Gastrocnemius medialis (tissue), 4 donors: ENCODE results near the gene MTNR1B. TPM values are rescaled to one million over a fixed set of nuclear protein-coding genes. Genes with fewer than 3 reads are reported as not detected.

Source experiments
- ATAC-seq, 2 donors: fragments of 150-250 bp; one replicate each; pipeline ENCODE4 v1.9.1; 2016
- DNase-seq, 2 donors: peaks; one replicate each; pipeline ENCODE4 v3.0.0-alpha.2; 2019
- H3K27ac ChIP-seq, 4 donors: fragments of 200-600 bp; sonication (generic); 1 replicate in 1 of 4; 2 replicates in 3 of 4; pipeline ENCODE4 v1.5.1; 2016 to 2018; ENCODE audit warnings: mild to moderate bottlenecking in 2 of 4, moderate library complexity in 1 of 4
- H3K27me3 ChIP-seq, 3 donors: fragments of 200-600 bp; sonication (generic) in 2 of 3; 1 replicate in 1 of 3; 2 replicates in 2 of 3; pipeline versions ENCODE4 v1.5.1 to v1.6.0; 2016 to 2019; ENCODE audit warnings: mild to moderate bottlenecking in 1 of 3, moderate library complexity in 1 of 3
- H3K36me3 ChIP-seq, 2 donors: fragments of 200-600 bp; sonication (generic) in 1 of 2; one replicate each; pipeline ENCODE4 v1.5.1; 2017 to 2018
- H3K4me1 ChIP-seq, 2 donors: fragments of 200-600 bp; sonication (generic) in 1 of 2; one replicate each; pipeline ENCODE4 v1.5.1; 2016 to 2017; ENCODE audit warnings: mild to moderate bottlenecking in 2 of 2
- H3K4me3 ChIP-seq, 4 donors: fragments of 200-600 bp; sonication (generic) in 3 of 4; 1 replicate in 1 of 4; 2 replicates in 3 of 4; pipeline ENCODE4 v1.5.1; 2016 to 2019; ENCODE audit warnings: mild to moderate bottlenecking in 2 of 4
- H3K9me3 ChIP-seq, 3 donors: fragments of 200-600 bp; sonication (generic) in 2 of 3; 1 replicate in 1 of 3; 2 replicates in 2 of 3; pipeline ENCODE4 v1.5.1; 2016 to 2019
- CTCF ChIP-seq, 5 experiments: fragments of 450-650 bp in 3 of 5; fragments of 200-600 bp in 2 of 5; sonication (generic) in 2 of 5; IDR thresholded peaks in 4 of 5; conservative IDR thresholded peaks in 1 of 5; 1 replicate in 4 of 5; 2 replicates in 1 of 5; pipeline ENCODE4 v1.5.1; 2016 to 2019; ENCODE audit warnings: antibody characterized with exemption in 5 of 5, mild to moderate bottlenecking in 3 of 5, moderate library complexity in 3 of 5
- POLR2A ChIP-seq, 2 donors: fragments of 450-650 bp; IDR thresholded peaks; one replicate each; pipeline ENCODE4 v1.6.1; 2017; ENCODE audit warnings: antibody characterized with exemption in 2 of 2, mild to moderate bottlenecking in 2 of 2, moderate library complexity in 2 of 2
- in situ Hi-C, 4 donors: fragments of 200-750 bp; cut with MboI; loops; one replicate each; pipeline versions ENCODE4 v1.15.0 to v1.8.0; 2017; ENCODE audit warnings: low sequenced_read_pairs in 4 of 4
- intact Hi-C: fragments of 100-400 bp; cut with DNase I; formaldehyde crosslinking; loops from one replicate; pipeline ENCODE4 v1.15.1; 2023; ENCODE audit warnings: low total_unique reads
- total RNA-seq, 4 donors: library from RNA; depleted of rRNA; stranded (reverse); fragments of >200 nt; gene quantifications; one replicate each; pipeline versions ENCODE4 v1.1.0 to v1.2.3, GENCODE V29; 2016

The MTNR1B gene
- total RNA-seq, 4 donors from 2014 or later = not detected

DNA sequence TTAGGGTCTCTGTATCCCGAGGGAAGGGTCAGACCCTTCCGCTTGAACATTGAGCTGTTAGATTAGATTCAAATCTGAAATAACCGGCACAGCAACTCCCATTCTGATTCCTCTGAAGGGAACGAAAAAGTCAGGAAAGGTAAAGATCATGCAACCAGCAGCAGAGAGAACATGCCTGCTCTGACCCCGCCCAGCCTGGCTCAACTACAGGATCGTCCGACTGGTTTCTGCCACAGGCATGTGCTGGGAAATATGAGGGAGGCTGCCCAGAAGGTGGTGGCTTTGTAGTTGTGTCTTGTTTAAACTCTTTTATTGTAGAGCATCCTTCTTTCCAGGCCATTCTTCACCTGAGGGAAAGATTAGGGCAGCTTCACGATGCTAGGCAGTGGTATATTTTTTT, 5.0 kb upstream of the MTNR1B start:
- intact Hi-C loops (no loop called here), in situ Hi-C loops (no loop called here)
- Histone ChIP-seq H3K36me3 (no peaks in the 10 kb centered on the region), H3K4me3 (no peak overlapping the region), H3K27ac (no peak overlapping the region), H3K4me1 (no peaks in the 10 kb centered on the region), H3K27me3 (peaks cover 0 to 5% (median 2%) of the 10 kb centered on the region in 3 donors), H3K9me3 (no peaks in the 10 kb centered on the region)
- no peak for ATAC-seq
- TF ChIP-seq POLR2A (IDR thresholded peaks at IDR 0.05) (no peak), CTCF (IDR thresholded peaks at IDR 0.05 in 4 of 5, conservative IDR thresholded peaks at IDR 0.05 in 1 of 5) (no peak)
- DNase-seq = no peak

DNA sequence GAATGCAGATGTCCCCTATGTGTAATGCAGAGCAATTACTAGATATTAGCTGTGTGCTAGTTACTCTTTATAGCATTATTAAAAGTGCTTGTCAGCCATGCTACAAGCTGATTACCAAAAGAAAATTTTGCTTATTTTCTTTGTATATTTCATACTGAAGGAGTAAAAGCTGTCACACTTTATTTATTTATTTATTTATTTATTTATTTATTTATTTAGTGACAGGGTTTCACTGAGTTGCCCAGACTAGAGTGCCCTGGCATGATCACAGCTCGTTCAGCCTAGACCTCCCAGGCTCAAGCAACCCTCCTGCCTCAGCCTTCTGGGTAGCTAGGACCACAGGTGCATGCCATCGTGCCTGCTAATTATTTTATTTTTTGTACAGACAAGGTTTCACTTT, 4.3 kb upstream of the MTNR1B start:
- DNase-seq = no peak
- Histone ChIP-seq H3K4me3 (no peak overlapping the region), H3K36me3 (no peaks in the 10 kb centered on the region), H3K9me3 (no peaks in the 10 kb centered on the region), H3K4me1 (no peaks in the 10 kb centered on the region), H3K27ac (no peak overlapping the region), H3K27me3 (peaks cover 0 to 7% (median 6%) of the 10 kb centered on the region in 3 donors)
- intact Hi-C loops = no loop called here
- no peak for TF ChIP-seq CTCF (IDR thresholded peaks at IDR 0.05 in 4 of 5, conservative IDR thresholded peaks at IDR 0.05 in 1 of 5)
- TF ChIP-seq POLR2A (IDR thresholded peaks at IDR 0.05) = no peak
- no peak for ATAC-seq
- in situ Hi-C loops = no loop called here

DNA sequence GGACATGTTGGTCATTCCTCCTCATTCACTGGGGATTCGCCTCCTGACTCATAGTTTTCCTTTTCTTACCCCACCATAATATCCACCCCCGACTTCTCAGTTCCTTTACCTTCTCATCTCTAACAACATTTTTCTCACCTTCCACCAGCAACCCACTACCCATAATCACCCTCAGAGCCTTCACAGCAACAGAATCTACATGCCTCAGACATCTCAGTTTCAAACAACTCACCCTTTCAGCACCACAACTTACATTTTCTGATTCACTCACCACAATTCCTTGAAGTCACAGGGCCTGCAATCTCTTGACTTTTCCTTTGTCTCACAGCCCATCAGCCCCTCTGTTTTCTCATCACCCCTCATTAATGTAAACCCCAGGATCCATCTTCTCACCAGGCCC, 2.3 kb upstream of the MTNR1B start:
- DNase-seq = no peak
- Histone ChIP-seq H3K27me3 (peaks cover 0 to 8% (median 6%) of the 10 kb centered on the region in 3 donors), H3K9me3 (no peaks in the 10 kb centered on the region), H3K36me3 (no peaks in the 10 kb centered on the region), H3K27ac (no peak overlapping the region), H3K4me3 (no peak overlapping the region), H3K4me1 (no peaks in the 10 kb centered on the region)
- TF ChIP-seq CTCF (IDR thresholded peaks at IDR 0.05 in 4 of 5, conservative IDR thresholded peaks at IDR 0.05 in 1 of 5) (no peak), POLR2A (IDR thresholded peaks at IDR 0.05) (no peak)
- in situ Hi-C loops = no loop called here
- intact Hi-C loops = no loop called here
- ATAC-seq = no peak

DNA sequence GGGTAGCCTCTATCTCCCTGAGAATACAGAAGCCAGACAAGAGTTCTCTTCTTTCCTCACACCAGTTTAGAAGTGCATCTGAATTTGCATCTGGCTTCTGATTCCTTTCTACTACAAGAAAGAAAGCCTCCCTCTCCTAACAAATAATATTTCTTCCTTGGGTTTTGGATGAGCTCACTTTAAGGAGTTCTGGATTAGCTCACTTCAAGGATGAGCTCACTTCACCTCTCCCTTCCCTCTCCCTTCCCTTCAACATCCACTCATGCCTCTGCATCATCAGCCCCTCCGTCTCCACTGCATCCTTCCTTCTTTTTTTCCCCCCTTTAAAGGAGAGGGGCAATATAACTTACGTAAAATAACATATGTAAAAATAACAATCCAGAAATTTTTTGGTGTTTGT, 1.6 kb upstream of the MTNR1B start:
- in situ Hi-C loops (no loop called here), intact Hi-C loops (no loop called here)
- H3K27ac ChIP-seq = no peak overlapping the region
- H3K4me1 ChIP-seq = no peaks in the 10 kb centered on the region
- H3K9me3 ChIP-seq = no peaks in the 10 kb centered on the region
- ATAC-seq (no peak), DNase-seq (no peak)
- no peak for TF ChIP-seq CTCF (IDR thresholded peaks at IDR 0.05 in 4 of 5, conservative IDR thresholded peaks at IDR 0.05 in 1 of 5)
- no peak for TF ChIP-seq POLR2A (IDR thresholded peaks at IDR 0.05)
- no peaks in the 10 kb centered on the region for H3K36me3 ChIP-seq
- H3K27me3 ChIP-seq = peaks cover 0 to 8% (median 6%) of the 10 kb centered on the region in 3 donors
- H3K4me3 ChIP-seq = no peak overlapping the region

GRCh38 chr11:92969293-92969633, 188 bp upstream of the MTNR1B start:
- no peak for TF ChIP-seq POLR2A (IDR thresholded peaks at IDR 0.05)
- intact Hi-C loops = no loop called here

More at GRCh38 chr11:92969293-92969633, 188 bp upstream of the MTNR1B start:
- in situ Hi-C loops = no loop called here
- Histone ChIP-seq H3K27me3 (peaks cover 0 to 8% (median 6%) of the 10 kb centered on the region in 3 donors), H3K4me3 (no peak overlapping the region), H3K27ac (no peak overlapping the region), H3K4me1 (no peaks in the 10 kb centered on the region), H3K9me3 (no peaks in the 10 kb centered on the region), H3K36me3 (no peaks in the 10 kb centered on the region)
- no peak for DNase-seq
- ATAC-seq = no peak
